SK-N-SH treated with all-trans-retinoic acid at 6 μM for 48 hours (cell line): Measurements from ENCODE around the gene LSS.

Experiments used
- ATAC-seq: fragments of 200-7000 bp; cut with Tn5 transposase; 3 replicates; pipeline ENCODE4 v1.9.1; 2020; ENCODE audit warnings: mild to moderate bottlenecking, moderate library complexity
- ARNTL ChIP-seq: fragments of 450-650 bp; formaldehyde crosslinking; IDR thresholded peaks from 2 replicates; pipeline ENCODE4 v1.5.0; 2020; ENCODE audit warnings: low read depth, mild to moderate bottlenecking, moderate library complexity, borderline replicate concordance
- ESRRG ChIP-seq: fragments of 250-450 bp; sonication (Bioruptor Pico); IDR thresholded peaks from 2 replicates; pipeline ENCODE4 v1.6.1; 2021; ENCODE audit warnings: mild to moderate bottlenecking
- GLIS3 ChIP-seq: fragments of 250-450 bp; sonication (Bioruptor Pico); IDR thresholded peaks from 2 replicates; pipeline ENCODE4 v1.5.0; 2020; ENCODE audit warnings: mild to moderate bottlenecking, moderate library complexity
- ISL1 ChIP-seq: fragments of 250-450 bp; sonication (Bioruptor Pico); IDR thresholded peaks from 2 replicates; pipeline ENCODE4 v2.1.2; 2022; ENCODE audit warnings: mild to moderate bottlenecking, moderate library complexity
- OSR1 ChIP-seq: fragments of 250-450 bp; sonication (Bioruptor Pico); IDR thresholded peaks from 2 replicates; pipeline ENCODE4 v1.8.0; 2022; ENCODE audit warnings: moderate library complexity, mild to moderate bottlenecking, inconsistent platforms
- PPARA ChIP-seq: fragments of 250-450 bp; sonication (Bioruptor Pico); IDR thresholded peaks from 2 replicates; pipeline ENCODE4 v1.5.0; 2020; ENCODE audit warnings: mild to moderate bottlenecking, borderline replicate concordance
- RARB ChIP-seq: fragments of 250-450 bp; sonication (Bioruptor Pico); IDR thresholded peaks from 2 replicates; pipeline ENCODE4 v1.8.0; 2021; ENCODE audit warnings: mild to moderate bottlenecking, moderate library complexity
- SNAI2 ChIP-seq: fragments of 250-450 bp; sonication (Bioruptor Pico); IDR thresholded peaks from 2 replicates; pipeline ENCODE4 v1.5.0; 2020; ENCODE audit warnings: mild to moderate bottlenecking, moderate library complexity
- TCF4 ChIP-seq: fragments of 250-450 bp; sonication (Bioruptor Pico); IDR thresholded peaks from 2 replicates; pipeline ENCODE4 v1.8.0; 2021; ENCODE audit warnings: mild to moderate bottlenecking, moderate library complexity, borderline replicate concordance
- TOX ChIP-seq: fragments of 250-450 bp; sonication (Bioruptor Pico); IDR thresholded peaks from 2 replicates; pipeline ENCODE4 v1.8.0; 2021; ENCODE audit warnings: mild to moderate bottlenecking, moderate library complexity, borderline replicate concordance
- ZC3H10 ChIP-seq: fragments of 250-450 bp; sonication (Bioruptor Pico); IDR thresholded peaks from 2 replicates; pipeline ENCODE4 v1.5.1; 2021; ENCODE audit warnings: mild to moderate bottlenecking, moderate library complexity
- ZFP3 ChIP-seq: fragments of 250-450 bp; sonication (Bioruptor Pico); IDR thresholded peaks from 2 replicates; pipeline ENCODE4 v1.5.0; 2020; ENCODE audit warnings: mild to moderate bottlenecking, moderate library complexity
- ZFP30 ChIP-seq: fragments of 450-650 bp; formaldehyde crosslinking; IDR thresholded peaks from 2 replicates; pipeline ENCODE4 v1.5.0; 2022; ENCODE audit warnings: mild to moderate bottlenecking, moderate library complexity
- ZNF565 ChIP-seq: fragments of 450-650 bp; formaldehyde crosslinking; conservative IDR thresholded peaks from 2 replicates; pipeline ENCODE4 v1.5.0; 2020; ENCODE audit warnings: low read depth, mild to moderate bottlenecking, moderate library complexity
- ZNF70 ChIP-seq: fragments of 450-650 bp; formaldehyde crosslinking; IDR thresholded peaks from 2 replicates; pipeline ENCODE4 v1.5.0; 2020; ENCODE audit warnings: mild to moderate bottlenecking, moderate library complexity
- ZNF8 ChIP-seq: fragments of 450-650 bp; formaldehyde crosslinking; IDR thresholded peaks from 2 replicates; pipeline ENCODE4 v1.5.0; 2020; ENCODE audit warnings: mild to moderate bottlenecking, moderate library complexity
- TF ChIP-seq, protein P1 (sequence below): fragments of 250-450 bp; sonication (Bioruptor Pico); IDR thresholded peaks from 2 replicates; pipeline ENCODE4 v1.5.1; 2020; ENCODE audit warnings: low read depth, mild to moderate bottlenecking, moderate library complexity
- TF ChIP-seq, protein P2 (sequence below): fragments of 250-450 bp; sonication (Bioruptor Pico); IDR thresholded peaks from 2 replicates; pipeline ENCODE4 v1.8.0; 2020; ENCODE audit warnings: mild to moderate bottlenecking, moderate library complexity, borderline replicate concordance
- TF ChIP-seq, protein P3 (sequence below): fragments of 250-450 bp; sonication (Bioruptor Pico); IDR thresholded peaks from 2 replicates; pipeline ENCODE4 v1.5.0; 2020; ENCODE audit warnings: mild to moderate bottlenecking, moderate library complexity
- TF ChIP-seq, protein P4 (sequence below): fragments of 250-450 bp; sonication (Bioruptor Pico); IDR thresholded peaks from 2 replicates; pipeline ENCODE4 v1.5.1; 2021; ENCODE audit warnings: mild to moderate bottlenecking, moderate library complexity
- TF ChIP-seq, protein P5 (sequence below): fragments of 250-450 bp; sonication (Bioruptor Pico); IDR thresholded peaks from 2 replicates; pipeline ENCODE4 v1.8.0; 2021; ENCODE audit warnings: low read depth, mild to moderate bottlenecking, moderate library complexity, borderline replicate concordance

LSS gene

DNA sequence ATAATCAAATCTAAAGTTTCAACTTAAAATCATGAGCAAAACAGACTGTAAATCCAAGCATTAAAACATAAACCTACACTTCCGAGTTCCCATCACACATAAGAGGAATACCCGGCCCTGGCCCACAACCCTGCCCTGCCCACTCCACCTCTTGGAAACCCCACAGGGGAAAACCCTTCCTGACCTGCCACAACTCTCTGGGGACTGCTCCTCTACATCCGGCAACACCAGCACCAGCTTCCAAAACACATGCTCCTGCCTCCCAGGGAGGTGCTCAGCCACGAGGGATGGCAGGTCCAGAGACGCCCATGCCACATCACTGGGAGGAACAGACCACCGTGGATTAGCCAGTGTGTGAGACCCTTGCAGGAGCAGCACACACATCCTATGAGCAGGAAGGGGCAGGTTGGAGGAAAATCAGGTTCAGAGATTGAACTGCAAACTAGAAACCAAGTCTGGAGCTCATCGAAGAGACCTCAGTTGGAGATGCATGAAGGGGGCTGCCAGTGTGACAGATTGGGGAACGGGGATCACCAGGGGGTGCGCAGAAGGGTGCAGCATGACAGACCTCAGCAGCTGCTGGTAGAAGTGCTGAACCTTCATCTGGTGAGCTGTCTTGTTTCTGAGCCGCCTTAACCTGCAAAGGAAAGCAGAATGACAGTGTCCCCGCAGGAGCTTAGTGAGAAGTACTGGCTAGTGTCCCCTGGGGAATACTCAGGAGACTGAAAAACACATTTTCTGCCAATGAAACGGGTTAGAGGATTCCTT is 25.8 kb upstream of the LSS start:
- no peak for TF ChIP-seq TCF4
- no peak for TF ChIP-seq ZFP3 (CRISPR knock-in tag)
- TF ChIP-seq RARB (CRISPR knock-in tag): no peak
- TF ChIP-seq, protein P1, sequence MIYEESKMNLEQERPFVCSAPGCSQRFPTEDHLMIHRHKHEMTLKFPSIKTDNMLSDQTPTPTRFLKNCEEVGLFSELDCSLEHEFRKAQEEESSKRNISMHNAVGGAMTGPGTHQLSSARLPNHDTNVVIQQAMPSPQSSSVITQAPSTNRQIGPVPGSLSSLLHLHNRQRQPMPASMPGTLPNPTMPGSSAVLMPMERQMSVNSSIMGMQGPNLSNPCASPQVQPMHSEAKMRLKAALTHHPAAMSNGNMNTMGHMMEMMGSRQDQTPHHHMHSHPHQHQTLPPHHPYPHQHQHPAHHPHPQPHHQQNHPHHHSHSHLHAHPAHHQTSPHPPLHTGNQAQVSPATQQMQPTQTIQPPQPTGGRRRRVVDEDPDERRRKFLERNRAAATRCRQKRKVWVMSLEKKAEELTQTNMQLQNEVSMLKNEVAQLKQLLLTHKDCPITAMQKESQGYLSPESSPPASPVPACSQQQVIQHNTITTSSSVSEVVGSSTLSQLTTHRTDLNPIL (CRISPR knock-in tag): no peak
- no peak for TF ChIP-seq ZC3H10
- no peak for TF ChIP-seq GLIS3 (CRISPR knock-in tag)
- TF ChIP-seq SNAI2: no peak
- TF ChIP-seq ZNF8 (CRISPR knock-in tag): no peak
- no peak for TF ChIP-seq ISL1
- no peak for TF ChIP-seq PPARA (CRISPR knock-in tag)
- no peak for TF ChIP-seq ZFP30 (CRISPR knock-in tag)
- TF ChIP-seq, all 23 proteins: peak for 0
- no peak for ATAC-seq

DNA sequence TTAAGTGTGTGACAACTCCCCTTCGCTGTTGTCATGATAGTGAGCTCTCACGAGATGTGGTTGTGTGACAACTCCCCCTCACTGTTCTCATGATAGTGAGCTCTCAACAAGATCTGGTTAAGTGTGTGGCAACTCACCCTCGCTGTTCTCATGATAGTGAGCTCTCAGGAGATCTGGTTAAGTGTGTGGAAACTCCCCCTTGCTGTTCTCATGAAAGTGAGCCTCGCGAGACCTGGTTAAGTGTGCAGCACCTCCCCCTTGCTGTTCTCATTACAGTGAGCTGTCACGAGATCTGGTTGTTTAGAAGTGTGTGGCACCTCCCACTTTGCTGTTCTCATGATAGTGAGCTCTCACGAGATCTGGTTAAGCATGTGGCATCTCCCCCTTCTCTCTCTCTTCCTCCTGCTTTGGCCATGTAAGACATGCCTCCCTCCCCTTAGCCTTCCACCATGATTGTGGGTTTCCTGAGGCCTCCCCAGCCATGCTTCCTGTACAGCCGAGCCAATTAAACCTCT is 25.1 kb upstream of the LSS start:
- TF ChIP-seq GLIS3 (CRISPR knock-in tag): no peak
- TF ChIP-seq ZNF565: no peak
- TF ChIP-seq, protein P2, sequence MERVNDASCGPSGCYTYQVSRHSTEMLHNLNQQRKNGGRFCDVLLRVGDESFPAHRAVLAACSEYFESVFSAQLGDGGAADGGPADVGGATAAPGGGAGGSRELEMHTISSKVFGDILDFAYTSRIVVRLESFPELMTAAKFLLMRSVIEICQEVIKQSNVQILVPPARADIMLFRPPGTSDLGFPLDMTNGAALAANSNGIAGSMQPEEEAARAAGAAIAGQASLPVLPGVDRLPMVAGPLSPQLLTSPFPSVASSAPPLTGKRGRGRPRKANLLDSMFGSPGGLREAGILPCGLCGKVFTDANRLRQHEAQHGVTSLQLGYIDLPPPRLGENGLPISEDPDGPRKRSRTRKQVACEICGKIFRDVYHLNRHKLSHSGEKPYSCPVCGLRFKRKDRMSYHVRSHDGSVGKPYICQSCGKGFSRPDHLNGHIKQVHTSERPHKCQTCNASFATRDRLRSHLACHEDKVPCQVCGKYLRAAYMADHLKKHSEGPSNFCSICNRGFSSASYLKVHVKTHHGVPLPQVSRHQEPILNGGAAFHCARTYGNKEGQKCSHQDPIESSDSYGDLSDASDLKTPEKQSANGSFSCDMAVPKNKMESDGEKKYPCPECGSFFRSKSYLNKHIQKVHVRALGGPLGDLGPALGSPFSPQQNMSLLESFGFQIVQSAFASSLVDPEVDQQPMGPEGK (CRISPR knock-in tag): no peak
- no peak for TF ChIP-seq OSR1 (CRISPR knock-in tag)
- TF ChIP-seq, protein P3, sequence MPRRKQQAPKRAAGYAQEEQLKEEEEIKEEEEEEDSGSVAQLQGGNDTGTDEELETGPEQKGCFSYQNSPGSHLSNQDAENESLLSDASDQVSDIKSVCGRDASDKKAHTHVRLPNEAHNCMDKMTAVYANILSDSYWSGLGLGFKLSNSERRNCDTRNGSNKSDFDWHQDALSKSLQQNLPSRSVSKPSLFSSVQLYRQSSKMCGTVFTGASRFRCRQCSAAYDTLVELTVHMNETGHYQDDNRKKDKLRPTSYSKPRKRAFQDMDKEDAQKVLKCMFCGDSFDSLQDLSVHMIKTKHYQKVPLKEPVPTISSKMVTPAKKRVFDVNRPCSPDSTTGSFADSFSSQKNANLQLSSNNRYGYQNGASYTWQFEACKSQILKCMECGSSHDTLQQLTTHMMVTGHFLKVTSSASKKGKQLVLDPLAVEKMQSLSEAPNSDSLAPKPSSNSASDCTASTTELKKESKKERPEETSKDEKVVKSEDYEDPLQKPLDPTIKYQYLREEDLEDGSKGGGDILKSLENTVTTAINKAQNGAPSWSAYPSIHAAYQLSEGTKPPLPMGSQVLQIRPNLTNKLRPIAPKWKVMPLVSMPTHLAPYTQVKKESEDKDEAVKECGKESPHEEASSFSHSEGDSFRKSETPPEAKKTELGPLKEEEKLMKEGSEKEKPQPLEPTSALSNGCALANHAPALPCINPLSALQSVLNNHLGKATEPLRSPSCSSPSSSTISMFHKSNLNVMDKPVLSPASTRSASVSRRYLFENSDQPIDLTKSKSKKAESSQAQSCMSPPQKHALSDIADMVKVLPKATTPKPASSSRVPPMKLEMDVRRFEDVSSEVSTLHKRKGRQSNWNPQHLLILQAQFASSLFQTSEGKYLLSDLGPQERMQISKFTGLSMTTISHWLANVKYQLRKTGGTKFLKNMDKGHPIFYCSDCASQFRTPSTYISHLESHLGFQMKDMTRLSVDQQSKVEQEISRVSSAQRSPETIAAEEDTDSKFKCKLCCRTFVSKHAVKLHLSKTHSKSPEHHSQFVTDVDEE (CRISPR knock-in tag): no peak
- no peak for TF ChIP-seq TCF4
- TF ChIP-seq SNAI2: no peak
- TF ChIP-seq ZNF70 (CRISPR knock-in tag): no peak
- TF ChIP-seq ZNF8 (CRISPR knock-in tag): no peak
- no peak for TF ChIP-seq ESRRG
- TF ChIP-seq ZFP3 (CRISPR knock-in tag): no peak
- TF ChIP-seq, protein P1 (CRISPR knock-in tag): no peak
- TF ChIP-seq, protein P4, sequence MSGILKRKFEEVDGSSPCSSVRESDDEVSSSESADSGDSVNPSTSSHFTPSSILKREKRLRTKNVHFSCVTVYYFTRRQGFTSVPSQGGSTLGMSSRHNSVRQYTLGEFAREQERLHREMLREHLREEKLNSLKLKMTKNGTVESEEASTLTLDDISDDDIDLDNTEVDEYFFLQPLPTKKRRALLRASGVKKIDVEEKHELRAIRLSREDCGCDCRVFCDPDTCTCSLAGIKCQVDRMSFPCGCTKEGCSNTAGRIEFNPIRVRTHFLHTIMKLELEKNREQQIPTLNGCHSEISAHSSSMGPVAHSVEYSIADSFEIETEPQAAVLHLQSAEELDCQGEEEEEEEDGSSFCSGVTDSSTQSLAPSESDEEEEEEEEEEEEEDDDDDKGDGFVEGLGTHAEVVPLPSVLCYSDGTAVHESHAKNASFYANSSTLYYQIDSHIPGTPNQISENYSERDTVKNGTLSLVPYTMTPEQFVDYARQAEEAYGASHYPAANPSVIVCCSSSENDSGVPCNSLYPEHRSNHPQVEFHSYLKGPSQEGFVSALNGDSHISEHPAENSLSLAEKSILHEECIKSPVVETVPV (CRISPR knock-in tag): no peak
- TF ChIP-seq RARB (CRISPR knock-in tag): no peak
- TF ChIP-seq, protein P5, sequence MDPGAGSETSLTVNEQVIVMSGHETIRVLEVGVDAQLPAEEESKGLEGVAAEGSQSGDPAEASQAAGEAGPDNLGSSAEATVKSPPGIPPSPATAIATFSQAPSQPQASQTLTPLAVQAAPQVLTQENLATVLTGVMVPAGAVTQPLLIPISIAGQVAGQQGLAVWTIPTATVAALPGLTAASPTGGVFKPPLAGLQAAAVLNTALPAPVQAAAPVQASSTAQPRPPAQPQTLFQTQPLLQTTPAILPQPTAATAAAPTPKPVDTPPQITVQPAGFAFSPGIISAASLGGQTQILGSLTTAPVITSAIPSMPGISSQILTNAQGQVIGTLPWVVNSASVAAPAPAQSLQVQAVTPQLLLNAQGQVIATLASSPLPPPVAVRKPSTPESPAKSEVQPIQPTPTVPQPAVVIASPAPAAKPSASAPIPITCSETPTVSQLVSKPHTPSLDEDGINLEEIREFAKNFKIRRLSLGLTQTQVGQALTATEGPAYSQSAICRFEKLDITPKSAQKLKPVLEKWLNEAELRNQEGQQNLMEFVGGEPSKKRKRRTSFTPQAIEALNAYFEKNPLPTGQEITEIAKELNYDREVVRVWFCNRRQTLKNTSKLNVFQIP (CRISPR knock-in tag): no peak
- no peak for TF ChIP-seq ZFP30 (CRISPR knock-in tag)
- TF ChIP-seq ISL1: no peak
- no peak for TF ChIP-seq ARNTL
- no peak for TF ChIP-seq ZC3H10
- TF ChIP-seq TOX (CRISPR knock-in tag): no peak
- ATAC-seq: no peak
